ENCODE measurements around the gene IQGAP2. TPM values are rescaled to one million over a fixed set of nuclear protein-coding genes. Genes with fewer than 3 reads are reported as not detected.
A peak's percentile ranks its signal among the peaks of the same experiment; 100 is the strongest.
"Not testable (repeated sequence)": the region's sequence is repeated elsewhere in the genome, so short reads cannot be mapped to it uniquely, and the experiment has no call there.

The IQGAP2 gene
- total RNA-seq, 2 experiments from 2014 or later: 62.7 to 74.9 TPM

- POLR2A ChIA-PET: no interaction called here
- DNase-seq: no peak
- H3K4me3 Mint-ChIP-seq: no peak overlapping the region
- peaks cover 13% of the 10 kb centered on the region for H3K4me1 Mint-ChIP-seq
- H3K27ac Mint-ChIP-seq: no peak overlapping the region
- H3K27me3 Mint-ChIP-seq: peaks cover 22% of the 10 kb centered on the region
- H3K9me3 Mint-ChIP-seq: no peaks in the 10 kb centered on the region
- H3K36me3 Mint-ChIP-seq: peaks cover 14% of the 10 kb centered on the region
- no peak for ATAC-seq (ENCODE audit: low read depth)
Measured at GRCh38 chr5:76720988-76721569, 318.0 kb downstream of the IQGAP2 start.

- Mint-ChIP-seq H3K27ac (no peak overlapping the region), H3K27me3 (peaks cover 9% of the 10 kb centered on the region), H3K4me1 (peaks cover 2% of the 10 kb centered on the region), H3K4me3 (no peak overlapping the region), H3K36me3 (peaks cover 14% of the 10 kb centered on the region), H3K9me3 (peaks cover 2% of the 10 kb centered on the region)
- POLR2A ChIA-PET: no interaction called here
- ATAC-seq (ENCODE audit: low read depth): no peak
- no peak for DNase-seq
Measured at GRCh38 chr5:76723266-76723665, 320.2 kb downstream of the IQGAP2 start.

- H3K27me3 Mint-ChIP-seq: peaks cover 4% of the 10 kb centered on the region
- no peak for DNase-seq
- no peak overlapping the region for H3K27ac Mint-ChIP-seq
- H3K4me3 Mint-ChIP-seq: no peak overlapping the region
- H3K4me1 Mint-ChIP-seq: peaks cover 2% of the 10 kb centered on the region
- peaks cover 3% of the 10 kb centered on the region for H3K9me3 Mint-ChIP-seq
- POLR2A ChIA-PET: no interaction called here
- peaks cover 14% of the 10 kb centered on the region for H3K36me3 Mint-ChIP-seq
- no peak for ATAC-seq (ENCODE audit: low read depth)
Measured at GRCh38 chr5:76723906-76724305, 320.8 kb downstream of the IQGAP2 start.

- Mint-ChIP-seq H3K36me3 (peaks cover 22% of the 10 kb centered on the region), H3K4me1 (peaks cover 2% of the 10 kb centered on the region), H3K27me3 (peaks cover 2% of the 10 kb centered on the region), H3K27ac (no peak overlapping the region), H3K9me3 (peaks cover 12% of the 10 kb centered on the region), H3K4me3 (no peak overlapping the region)
- DNase-seq: no peak
- POLR2A ChIA-PET: no interaction called here
- no peak for ATAC-seq (ENCODE audit: low read depth)
Measured at GRCh38 chr5:76724871-76725270, 321.8 kb downstream of the IQGAP2 start.

- ATAC-seq (ENCODE audit: low read depth) (no peak), DNase-seq (no peak)
- peaks cover 6% of the 10 kb centered on the region for H3K27me3 Mint-ChIP-seq
- H3K4me3 Mint-ChIP-seq: no peak overlapping the region
- peaks cover 17% of the 10 kb centered on the region for H3K9me3 Mint-ChIP-seq
- POLR2A ChIA-PET: no interaction called here
- H3K4me1 Mint-ChIP-seq: no peaks in the 10 kb centered on the region
- H3K27ac Mint-ChIP-seq: no peak overlapping the region
- H3K36me3 Mint-ChIP-seq: peaks cover 33% of the 10 kb centered on the region
Measured at GRCh38 chr5:76728965-76729364, 325.9 kb downstream of the IQGAP2 start.

- Mint-ChIP-seq H3K4me3 (no peak overlapping the region), H3K27ac (no peak overlapping the region), H3K27me3 (peaks cover 6% of the 10 kb centered on the region), H3K9me3 (peaks cover 17% of the 10 kb centered on the region), H3K4me1 (no peaks in the 10 kb centered on the region), H3K36me3 (peaks cover 33% of the 10 kb centered on the region)
- POLR2A ChIA-PET: no interaction called here
- no peak for ATAC-seq (ENCODE audit: low read depth)
- DNase-seq: no peak
Measured at GRCh38 chr5:76729373-76730290, 326.5 kb downstream of the IQGAP2 start.

GRCh38 chr5:76732405-76733048, 329.4 kb downstream of the IQGAP2 start:
- ATAC-seq (ENCODE audit: low read depth) (no peak), DNase-seq (no peak)
- peaks cover 17% of the 10 kb centered on the region for H3K9me3 Mint-ChIP-seq
- no peak overlapping the region for H3K4me3 Mint-ChIP-seq
- POLR2A ChIA-PET: no interaction called here
- peaks cover 27% of the 10 kb centered on the region for H3K36me3 Mint-ChIP-seq
- H3K4me1 Mint-ChIP-seq: peaks cover 10% of the 10 kb centered on the region
- peak overlapping the region; percentile 47 for H3K27ac Mint-ChIP-seq
- H3K27me3 Mint-ChIP-seq: peaks cover 5% of the 10 kb centered on the region

- DNase-seq (no peak), ATAC-seq (ENCODE audit: low read depth) (peak; percentile 55)
- Mint-ChIP-seq H3K9me3 (peaks cover 17% of the 10 kb centered on the region), H3K36me3 (peaks cover 27% of the 10 kb centered on the region), H3K4me1 (peaks cover 13% of the 10 kb centered on the region), H3K27ac (peak overlapping the region; percentile 47), H3K27me3 (peaks cover 5% of the 10 kb centered on the region), H3K4me3 (no peak overlapping the region)
- POLR2A ChIA-PET: no interaction called here
Measured at GRCh38 chr5:76733049-76733417, 329.9 kb downstream of the IQGAP2 start.

- H3K27me3 Mint-ChIP-seq: peaks cover 5% of the 10 kb centered on the region
- no peak for ATAC-seq (ENCODE audit: low read depth)
- H3K36me3 Mint-ChIP-seq: peaks cover 5% of the 10 kb centered on the region
- H3K9me3 Mint-ChIP-seq: peaks cover under 1% of the 10 kb centered on the region
- no peak overlapping the region for H3K4me3 Mint-ChIP-seq
- peaks cover 25% of the 10 kb centered on the region for H3K4me1 Mint-ChIP-seq
- H3K27ac Mint-ChIP-seq: no peak overlapping the region
- POLR2A ChIA-PET: no interaction called here
- DNase-seq: no peak
Measured at GRCh38 chr5:76735762-76736545, 332.9 kb downstream of the IQGAP2 start.

- H3K27me3 Mint-ChIP-seq: peaks cover 5% of the 10 kb centered on the region
- no peaks in the 10 kb centered on the region for H3K9me3 Mint-ChIP-seq
- H3K4me1 Mint-ChIP-seq: peaks cover 31% of the 10 kb centered on the region
- ATAC-seq (ENCODE audit: low read depth) (no peak), DNase-seq (no peak)
- H3K36me3 Mint-ChIP-seq: peaks cover 3% of the 10 kb centered on the region
- peak overlapping the region; percentile 65 for H3K27ac Mint-ChIP-seq
- POLR2A ChIA-PET: no interaction called here
- peak overlapping the region; percentile 39 for H3K4me3 Mint-ChIP-seq
Measured at GRCh38 chr5:76736679-76737556, 333.8 kb downstream of the IQGAP2 start.

- ATAC-seq (ENCODE audit: low read depth) (no peak), DNase-seq (no peak)
- Mint-ChIP-seq H3K4me3 (peak overlapping the region; percentile 77), H3K36me3 (peaks cover 3% of the 10 kb centered on the region), H3K27ac (peak overlapping the region; percentile 94), H3K9me3 (no peaks in the 10 kb centered on the region), H3K4me1 (peaks cover 31% of the 10 kb centered on the region), H3K27me3 (peaks cover 5% of the 10 kb centered on the region)
- POLR2A ChIA-PET: interaction anchor here (1.7 to 2.3 kb wide), 2 partner anchors 21 to 37 kb away, joined by 5 to 9 read pairs; no protein-coding TSS in a partner anchor
Measured at GRCh38 chr5:76737846-76738245, 334.8 kb downstream of the IQGAP2 start.

- H3K36me3 Mint-ChIP-seq; H3K9me3 Mint-ChIP-seq; H3K27me3 Mint-ChIP-seq; H3K27ac Mint-ChIP-seq; POLR2A ChIA-PET; ATAC-seq (ENCODE audit: low read depth); DNase-seq: not testable (repeated sequence)
- Mint-ChIP-seq H3K4me3 (peak overlapping the region; percentile 18), H3K4me1 (peaks cover 26% of the 10 kb centered on the region)
Measured at GRCh38 chr5:76741506-76741905, 338.4 kb downstream of the IQGAP2 start.

Data from activated naive CD8-positive, alpha-beta T cell treated with anti-CD3 and anti-CD28 coated beads, Interleukin-2, amount 10 ng/mL, durations not matched to agents 7 days and 5 days (primary cell).